NCI-H1105 treated with DMSO at 0.1 percent for 48 hours (cell line): ENCODE results near the gene FZD8.

Source experiments
- DNase-seq: peaks from one replicate; lab custom pipeline; 2025; lab: John Stamatoyannopoulos, UW

The FZD8 gene

GRCh38 chr10:35640951-35641675, 983 bp downstream of the FZD8 start:
- DNase-seq: peak; percentile 54

GRCh38 chr10:35640474-35640873, 1.6 kb downstream of the FZD8 start:
- DNase-seq: peak; percentile 61

GRCh38 chr10:35639728-35640401, 2.2 kb downstream of the FZD8 start:
- DNase-seq: peak; percentile 39

GRCh38 chr10:35639021-35639727, 2.9 kb downstream of the FZD8 start:
- DNase-seq: peak; percentile 6

DNA sequence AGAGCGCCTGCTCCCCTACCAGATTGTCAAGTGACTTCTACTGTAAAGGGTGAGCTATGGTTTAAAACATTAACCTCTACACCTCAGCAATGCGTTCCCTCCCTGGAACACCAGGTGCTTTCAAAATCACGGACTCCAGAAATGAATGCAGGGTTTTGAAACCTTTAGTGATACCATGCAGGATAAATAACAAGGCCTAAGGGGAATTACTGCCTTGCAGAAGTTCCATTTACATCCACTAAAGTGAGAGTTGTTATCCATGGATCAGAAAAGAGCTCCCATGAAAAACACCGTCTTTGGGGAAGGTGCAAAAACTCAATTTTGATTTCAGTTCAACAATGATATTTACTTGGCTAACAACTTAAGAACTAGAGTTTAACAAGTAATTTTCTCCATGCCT, 4.0 kb downstream of the FZD8 start:
- DNase-seq: no peak

GRCh38 chr10:35637462-35637861, 4.6 kb downstream of the FZD8 start:
- no peak for DNase-seq

DNA sequence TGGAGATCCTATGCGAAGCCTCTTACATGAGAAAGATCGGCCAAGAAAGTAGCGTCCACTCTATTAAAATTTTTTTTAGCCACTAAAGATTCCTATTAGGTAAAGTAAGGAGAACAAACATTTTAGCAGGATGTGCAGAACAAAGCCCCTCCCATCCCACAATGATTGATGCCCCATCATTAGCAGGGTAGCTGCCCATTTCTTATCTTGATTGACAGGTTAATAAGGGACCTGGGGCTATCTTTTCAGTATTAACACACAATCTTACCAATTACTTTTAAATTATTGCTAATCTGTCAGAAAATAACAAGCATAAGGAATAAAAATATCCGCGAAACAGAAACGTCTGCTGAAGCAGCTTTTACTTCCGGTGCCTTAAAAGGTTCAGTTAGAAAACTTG, 5.1 kb downstream of the FZD8 start:
- DNase-seq: no peak

DNA sequence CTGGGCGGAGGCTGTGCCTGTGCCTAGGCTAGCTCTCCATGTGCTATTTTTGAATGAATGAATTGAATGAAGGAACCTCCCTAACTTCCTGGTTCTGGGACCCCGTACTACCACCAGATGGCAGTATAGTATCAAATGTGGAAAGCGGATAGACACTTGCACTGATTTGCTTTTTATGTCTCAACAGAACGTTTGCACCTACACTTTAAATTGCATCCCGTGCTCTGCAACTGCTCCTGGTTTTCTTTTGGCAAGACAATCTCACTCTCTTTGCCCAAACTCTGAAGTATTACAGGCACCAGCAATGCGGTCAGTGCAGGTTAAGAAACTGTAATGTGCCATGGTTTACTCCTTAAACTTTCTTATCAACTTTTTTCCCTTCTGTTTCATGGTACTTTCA, 6.5 kb downstream of the FZD8 start:
- DNase-seq: peak; percentile 30

- no peak for DNase-seq
These were observed 8.8 kb downstream of the FZD8 start for GRCh38 chr10:35633006-35633980.

GRCh38 chr10:35632027-35632426, 10.1 kb downstream of the FZD8 start:
- no peak for DNase-seq

- DNase-seq: no peak
These were observed 10.7 kb downstream of the FZD8 start for GRCh38 chr10:35631404-35631803.

- DNase-seq: no peak
These were observed 15.1 kb downstream of the FZD8 start for GRCh38 chr10:35626971-35627507.

DNA sequence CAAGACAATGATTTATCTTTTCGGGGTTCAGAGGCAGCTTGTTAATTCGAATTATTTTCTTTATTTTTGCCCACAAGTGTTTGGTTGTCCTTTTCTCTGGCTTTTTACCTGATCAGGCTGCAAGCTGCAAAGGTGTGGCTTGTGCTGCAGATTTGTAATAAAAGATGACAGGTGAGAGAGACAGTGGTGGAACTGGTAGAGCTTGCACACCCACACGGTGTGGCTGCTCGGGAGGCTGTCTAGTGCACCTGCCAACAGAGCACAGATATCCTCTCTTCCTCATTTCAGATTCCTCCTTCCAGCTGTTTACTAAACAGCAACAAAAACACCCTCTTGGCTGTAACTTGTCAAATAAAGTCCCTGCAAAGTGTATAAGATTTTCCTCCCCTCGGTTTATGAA, 27.8 kb downstream of the FZD8 start:
- no peak for DNase-seq

DNA sequence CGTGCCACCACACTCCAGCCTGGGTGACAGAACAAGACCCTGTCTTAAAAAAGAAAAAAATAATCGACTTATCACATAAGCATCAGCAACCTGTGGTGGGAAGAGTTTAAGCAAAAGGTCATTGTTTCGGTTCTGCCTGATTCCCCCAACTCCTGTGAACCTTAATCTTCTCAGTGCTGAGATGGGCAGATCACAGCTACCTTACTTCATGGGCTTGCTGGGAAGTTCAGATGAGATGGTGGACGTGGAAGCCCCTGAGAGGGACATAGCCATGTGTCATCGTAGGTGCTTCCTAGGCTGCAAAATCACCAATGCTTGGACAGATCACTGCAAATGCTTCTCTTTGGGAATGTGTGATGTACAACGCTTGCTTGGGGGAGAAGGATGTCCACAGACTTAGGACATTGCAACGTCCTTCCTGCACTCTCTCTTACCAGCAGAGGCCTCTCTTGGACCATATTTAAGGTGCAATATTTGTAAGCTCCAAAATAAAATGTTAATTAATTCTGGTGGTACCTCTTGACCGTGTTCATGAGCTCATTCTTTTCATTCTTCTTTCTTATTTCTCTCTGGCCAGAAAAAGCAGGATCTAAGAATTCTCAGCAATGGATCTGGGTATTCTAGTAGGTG, 28.4 kb downstream of the FZD8 start:
- DNase-seq: no peak

DNA sequence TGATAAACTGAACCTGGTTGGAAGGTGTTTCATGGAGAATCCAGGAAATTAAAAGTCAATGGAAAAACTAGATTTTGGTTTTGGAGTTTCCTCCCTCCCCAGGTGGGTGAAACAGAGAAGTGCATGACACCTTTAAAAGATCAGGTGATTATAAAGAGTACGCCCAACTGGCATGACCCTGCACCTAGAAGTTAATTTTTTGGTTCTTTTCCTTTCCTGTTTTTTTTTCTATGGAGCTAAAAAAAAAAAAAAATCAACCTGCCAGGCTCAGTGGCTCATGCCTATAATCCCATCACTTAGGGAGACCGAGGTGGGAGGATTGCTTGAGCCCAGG, 29.0 kb downstream of the FZD8 start:
- DNase-seq: no peak

DNA sequence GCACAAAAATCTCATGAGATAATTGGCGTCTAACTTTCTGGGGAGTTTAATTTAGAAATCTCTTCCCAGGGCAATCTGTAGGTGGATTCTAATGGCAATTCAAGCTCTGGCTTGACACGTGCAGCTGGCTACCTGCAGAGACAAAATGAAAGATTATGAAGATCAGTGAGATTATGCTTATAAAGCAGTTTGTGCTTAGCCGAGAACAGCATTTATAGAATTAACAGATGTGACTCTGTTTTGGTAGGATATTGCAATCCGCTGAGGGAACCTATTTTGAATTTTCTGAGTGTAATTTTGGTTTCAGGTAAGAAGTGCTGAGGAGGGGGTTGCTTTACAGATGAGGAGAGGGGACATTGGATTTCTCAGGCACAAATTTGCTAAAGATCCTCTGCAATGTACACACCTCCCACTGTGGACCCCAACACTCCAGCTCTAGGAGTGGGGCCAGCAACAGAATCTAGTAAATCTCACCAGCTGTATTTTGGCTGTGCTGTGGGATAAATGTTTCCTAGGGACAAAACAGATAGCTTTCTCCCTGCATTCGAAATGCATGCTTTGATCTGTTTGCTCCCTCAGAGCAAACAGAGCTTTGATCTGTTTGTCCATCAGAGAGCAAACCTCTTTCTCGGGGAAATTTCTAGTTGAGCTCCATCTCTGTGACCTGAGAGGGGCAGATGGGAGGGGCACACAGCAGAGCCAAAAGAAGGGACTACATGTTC, 29.6 kb downstream of the FZD8 start:
- DNase-seq: no peak

GRCh38 chr10:35611750-35612149, 30.3 kb downstream of the FZD8 start:
- no peak for DNase-seq

DNA sequence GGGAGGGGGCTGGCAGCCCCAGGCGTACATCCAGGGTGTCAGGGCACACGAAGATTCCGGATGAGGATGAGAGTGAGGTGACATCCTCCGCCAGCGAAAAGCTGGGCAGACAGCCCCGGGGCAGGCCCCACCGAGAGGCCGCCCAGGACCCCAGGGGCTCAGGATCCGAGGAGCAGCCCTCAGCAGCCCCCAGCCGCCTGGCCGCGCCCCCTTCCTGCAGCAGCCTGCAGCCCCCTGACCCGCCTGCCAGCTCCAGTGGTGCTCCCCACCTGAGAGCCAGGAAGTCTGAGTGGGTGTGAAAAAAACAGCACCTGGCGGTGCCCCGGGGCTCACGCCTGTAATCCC, 33.8 kb downstream of the FZD8 start:
- DNase-seq: no peak

- DNase-seq: no peak
These were observed 34.4 kb downstream of the FZD8 start for GRCh38 chr10:35607475-35608327.

- DNase-seq: no peak
These were observed 35.7 kb downstream of the FZD8 start for GRCh38 chr10:35606430-35606829.
